Measurements from ENCODE around the gene CCDC180. TPM values are rescaled to one million over a fixed set of nuclear protein-coding genes. Genes with fewer than 3 reads are reported as not detected.

The CCDC180 gene
- total and polyA plus RNA-seq, 9 donors, result 3.6 to 11.7 (median 7.4) TPM

- Histone ChIP-seq H3K9me3 (no peaks in the 10 kb centered on the region), H3K27me3 (no peaks in the 10 kb centered on the region), H3K4me1 (ENCODE audit: insufficient read depth) (no peaks in the 10 kb centered on the region), H3K4me3 (no peak overlapping the region), H3K36me3 (no peaks in the 10 kb centered on the region), H3K27ac (no peak overlapping the region)
- intact Hi-C loops (cut with DNase I), result no loop called here
- no peak for DNase-seq
- WGBS, 3 donors, result 71 to 79% (median 72%) methylated on average over 6 of the region's 6 CpGs
- TF ChIP-seq POLR2A (IDR thresholded peaks at IDR 0.05) (no peak), EP300 (IDR thresholded peaks at IDR 0.05) (no peak), CTCF (IDR thresholded peaks at IDR 0.05) (no peak)
Observed at GRCh38 chr9:97276310-97276852, 31.1 kb upstream of the CCDC180 start.

DNA sequence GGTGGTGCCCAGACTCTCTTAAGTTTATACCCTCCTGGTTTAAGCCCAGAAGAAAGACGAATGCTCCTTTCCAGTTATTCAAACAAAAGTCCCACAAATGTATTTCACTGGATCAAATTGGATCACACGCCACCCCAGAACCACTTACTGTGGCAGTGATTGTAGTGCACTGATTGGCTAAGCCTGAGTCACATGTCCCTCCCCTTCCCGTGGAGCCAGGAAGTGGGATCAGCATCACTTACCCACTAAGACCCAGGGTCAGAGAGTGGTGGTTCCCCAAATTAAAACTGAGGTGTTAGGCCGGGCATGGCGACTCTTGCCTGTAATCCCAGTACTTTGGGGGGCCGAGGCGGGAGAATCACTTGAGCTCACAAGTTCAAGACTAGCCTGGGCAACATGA, 29.5 kb upstream of the CCDC180 start:
- no peak overlapping the region for H3K27ac ChIP-seq
- H3K27me3 ChIP-seq, result no peaks in the 10 kb centered on the region
- no peak overlapping the region for H3K4me3 ChIP-seq
- no peaks in the 10 kb centered on the region for H3K9me3 ChIP-seq
- DNase-seq, result no peak
- no peaks in the 10 kb centered on the region for H3K4me1 ChIP-seq (ENCODE audit: insufficient read depth)
- WGBS, 3 donors, result 96 to 98% (median 97%) methylated on average over 6 to 7 of the region's 7 CpGs
- no peaks in the 10 kb centered on the region for H3K36me3 ChIP-seq
- TF ChIP-seq CTCF (IDR thresholded peaks at IDR 0.05), result no peak
- TF ChIP-seq EP300 (IDR thresholded peaks at IDR 0.05), result no peak
- no peak for TF ChIP-seq POLR2A (IDR thresholded peaks at IDR 0.05)
- intact Hi-C loops (cut with DNase I), result no loop called here

DNA sequence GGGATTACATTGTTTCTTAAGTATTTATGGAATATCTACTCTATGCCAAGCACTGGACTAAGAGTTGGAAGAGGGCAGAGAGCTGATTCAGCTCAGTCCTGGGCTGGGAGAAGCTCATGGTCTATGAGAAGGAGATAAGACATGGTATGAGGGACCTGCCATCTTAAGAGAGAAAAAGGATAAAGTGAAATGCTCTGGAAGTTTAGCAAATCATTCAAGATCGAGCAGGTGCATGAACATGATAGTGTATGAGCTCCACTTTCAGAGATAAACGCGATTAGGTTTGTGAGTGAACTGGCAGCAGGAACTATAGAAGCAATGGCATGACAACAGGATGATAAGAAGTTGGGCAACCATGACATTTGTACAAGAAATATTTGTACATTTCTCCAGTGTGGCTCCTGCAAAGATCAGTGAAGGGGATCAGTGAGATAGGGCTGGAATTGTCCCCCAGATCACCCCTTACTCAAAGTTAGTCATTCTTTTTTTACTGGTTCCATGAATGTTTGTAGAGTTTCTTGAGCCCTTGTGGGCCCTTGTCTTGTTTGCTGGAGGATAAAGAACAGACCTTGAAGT, 26.6 kb upstream of the CCDC180 start:
- no peaks in the 10 kb centered on the region for H3K36me3 ChIP-seq
- no peaks in the 10 kb centered on the region for H3K27me3 ChIP-seq
- H3K4me3 ChIP-seq, result no peak overlapping the region
- TF ChIP-seq CTCF (IDR thresholded peaks at IDR 0.05) (no peak), POLR2A (IDR thresholded peaks at IDR 0.05) (no peak), EP300 (IDR thresholded peaks at IDR 0.05) (no peak)
- no peaks in the 10 kb centered on the region for H3K9me3 ChIP-seq
- no peaks in the 10 kb centered on the region for H3K4me1 ChIP-seq (ENCODE audit: insufficient read depth)
- intact Hi-C loops (cut with DNase I), result no loop called here
- DNase-seq, result no peak
- 92 to 98% (median 97%) methylated on average over 3 of the region's 3 CpGs for WGBS, 3 donors
- no peak overlapping the region for H3K27ac ChIP-seq

GRCh38 chr9:97283768-97284167, 23.7 kb upstream of the CCDC180 start:
- Histone ChIP-seq H3K9me3 (no peaks in the 10 kb centered on the region), H3K4me3 (no peak overlapping the region), H3K27me3 (no peaks in the 10 kb centered on the region), H3K36me3 (no peaks in the 10 kb centered on the region), H3K4me1 (ENCODE audit: insufficient read depth) (no peaks in the 10 kb centered on the region), H3K27ac (no peak overlapping the region)
- TF ChIP-seq POLR2A (IDR thresholded peaks at IDR 0.05) (no peak), CTCF (IDR thresholded peaks at IDR 0.05) (no peak), EP300 (IDR thresholded peaks at IDR 0.05) (no peak)
- DNase-seq, result no peak
- intact Hi-C loops (cut with DNase I), result no loop called here

Measured in ovary (tissue), 9 donors.